SK-N-MC (cell line): ENCODE measurements around the gene ASCC3.

ENCODE experiments used
- EZH2 ChIP-seq: fragments of 200-600 bp; sonication (generic); IDR thresholded peaks from one replicate; pipeline ENCODE4 v1.6.1; 2017; ENCODE audit warnings: antibody characterized with exemption
- FOXP2 ChIP-seq: optimal IDR thresholded peaks from 2 replicates; pipeline ENCODE3; 2011; ENCODE audit warnings: mild to moderate bottlenecking, moderate library complexity; ENCODE audit not compliant: insufficient read depth; ENCODE audit errors: extremely low read length, control extremely low read depth
- POLR2AphosphoS5 ChIP-seq: IDR thresholded peaks from 2 replicates; pipeline ENCODE4 v1.6.1; 2012; ENCODE audit warnings: mild to moderate bottlenecking, low read depth, low read length, borderline replicate concordance

DNA sequence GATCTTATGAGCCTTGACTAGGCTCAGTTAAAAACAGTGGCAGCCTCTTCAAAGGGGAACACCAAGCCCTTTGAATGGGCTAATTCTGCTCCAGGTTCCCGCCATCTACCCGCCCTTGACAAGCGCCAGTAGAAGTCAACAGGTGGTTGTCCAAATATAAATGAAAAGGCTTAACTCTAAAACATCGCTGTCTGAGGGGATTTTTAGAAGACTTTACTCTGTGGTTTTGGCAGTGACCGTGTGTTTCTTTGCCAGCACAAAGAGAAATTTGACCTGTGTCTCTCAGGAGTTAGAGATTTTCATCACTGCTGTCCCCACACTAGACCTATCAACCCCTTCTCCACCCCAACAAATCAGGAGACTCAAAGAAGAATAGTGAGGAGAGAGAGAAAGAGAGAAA, 396.7 kb downstream of the ASCC3 start:
- TF ChIP-seq FOXP2 (no peak), EZH2 (no peak), POLR2AphosphoS5 (no peak)
